SJSA1 (cell line): ENCODE data around the gene BLOC1S1. TPM values are rescaled to one million over a fixed set of nuclear protein-coding genes. Genes with fewer than 3 reads are reported as not detected.

Experiments used
- total RNA-seq: library from RNA; depleted of rRNA; stranded (reverse); fragments of >200 nt; shearing (Covaris generic); gene quantifications from 2 replicates; pipeline ENCODE4 v1.2.3, GENCODE V29; 2014; rRNA removed

The BLOC1S1 gene
- total RNA-seq, 1 experiment from 2014 or later: 91.9 TPM

Other genes starting within 250 kb of the BLOC1S1 start
- gene OR6C70, start 245.9 kb upstream of the BLOC1S1 start, total RNA-seq: not detected in 2 replicates
- gene OR6C68, start 223.7 kb upstream of the BLOC1S1 start, total RNA-seq: not detected in 2 replicates
- gene OR6C4, start 166.4 kb upstream of the BLOC1S1 start, total RNA-seq: not detected in 2 replicates
- not detected in 2 replicates for gene OR2AP1, start 143.6 kb upstream of the BLOC1S1 start, total RNA-seq
- gene OR10P1, start 79.2 kb upstream of the BLOC1S1 start, total RNA-seq: not detected in 2 replicates
- gene ITGA7, start 8.1 kb upstream of the BLOC1S1 start, total RNA-seq: 0.24 TPM in 1 of 2 replicates, not detected in the other
- gene RDH5, start 4.3 kb downstream of the BLOC1S1 start, total RNA-seq: 0.22 and 1.9 TPM in 2 replicates
- gene CD63, start 13.0 kb downstream of the BLOC1S1 start, total RNA-seq: 1,021 and 1,450 TPM in 2 replicates
- 1.7 and 2.7 TPM in 2 replicates for gene GDF11, start 27.1 kb downstream of the BLOC1S1 start, total RNA-seq
- gene SARNP, start 101.7 kb downstream of the BLOC1S1 start, total RNA-seq: 124 and 208 TPM in 2 replicates
- gene ORMDL2, start 102.0 kb downstream of the BLOC1S1 start, total RNA-seq: 15.4 and 15.7 TPM in 2 replicates
- 41.6 and 58.1 TPM in 2 replicates for gene DNAJC14, start 113.5 kb downstream of the BLOC1S1 start, total RNA-seq
- 9.8 and 14.5 TPM in 2 replicates for gene MMP19, start 126.9 kb downstream of the BLOC1S1 start, total RNA-seq
- gene PYM1, start 211.8 kb downstream of the BLOC1S1 start, total RNA-seq: 25.1 and 43.7 TPM in 2 replicates
- 23.9 and 46.2 TPM in 2 replicates for gene DGKA, start 215.1 kb downstream of the BLOC1S1 start, total RNA-seq
- gene PMEL, start 250.0 kb downstream of the BLOC1S1 start, total RNA-seq: 0.34 TPM in 1 of 2 replicates, not detected in the other